Neural progenitor cell (in vitro differentiated cells): ENCODE measurements around the gene INTS6. TPM values are rescaled to one million over a fixed set of nuclear protein-coding genes. Genes with fewer than 3 reads are reported as not detected.

ENCODE experiments used
- DNase-seq: peaks from one replicate; pipeline ENCODE4 v3.0.0-alpha.2; 2016; ENCODE audit warnings: low spot score
- H2AFZ ChIP-seq: fragments of 200-600 bp; sonication (generic); replicated peaks from 2 replicates; pipeline ENCODE4 v1.6.1; 2016; ENCODE audit warnings: antibody characterized with exemption
- H3F3A ChIP-seq: fragments of 200-600 bp; sonication (generic); 2 replicates; pipeline ENCODE4 v1.6.1; 2016; ENCODE audit warnings: antibody characterized with exemption, low read depth
- H3K27ac ChIP-seq: fragments of 200-600 bp; sonication (generic); 2 replicates; pipeline ENCODE4 v1.5.1; 2016; ENCODE audit warnings: mild to moderate bottlenecking
- H3K27me3 ChIP-seq: fragments of 200-600 bp; sonication (generic); 2 replicates; pipeline ENCODE4 v1.6.1; 2016; ENCODE audit warnings: mild to moderate bottlenecking, moderate library complexity
- H3K36me3 ChIP-seq: fragments of 200-600 bp; sonication (generic); 2 replicates; pipeline ENCODE4 v1.5.1; 2016
- H3K4me1 ChIP-seq: fragments of 200-600 bp; sonication (generic); 2 replicates; pipeline ENCODE4 v1.6.1; 2016; ENCODE audit warnings: mixed run types
- H3K4me2 ChIP-seq: fragments of 200-600 bp; sonication (generic); 2 replicates; pipeline ENCODE4 v1.6.1; 2016
- H3K4me3 ChIP-seq: fragments of 200-600 bp; sonication (generic); 2 replicates; pipeline ENCODE4 v1.5.1; 2016
- H3K79me2 ChIP-seq: fragments of 200-600 bp; sonication (generic); 2 replicates; pipeline ENCODE4 v1.6.1; 2016; ENCODE audit warnings: low read depth
- H3K9ac ChIP-seq: fragments of 200-600 bp; sonication (generic); 2 replicates; pipeline ENCODE4 v1.6.1; 2016
- H3K9me3 ChIP-seq: fragments of 200-600 bp; sonication (generic); 2 replicates; pipeline ENCODE4 v1.5.1; 2016; ENCODE audit warnings: low read depth
- H4K20me1 ChIP-seq: fragments of 200-600 bp; sonication (generic); 2 replicates; pipeline ENCODE4 v1.6.1; 2016; ENCODE audit warnings: low read depth
- H3K27ac Mint-ChIP-seq: 3 replicates; pipeline ENCODE4 v1.8.0; 2021; ENCODE audit warnings: mixed read lengths
- H3K27me3 Mint-ChIP-seq: 2 replicates; pipeline ENCODE4 v1.8.0; 2022; ENCODE audit warnings: low read depth, mild to moderate bottlenecking, inconsistent platforms, moderate library complexity, mixed read lengths; ENCODE audit not compliant: insufficient read depth
- H3K36me3 Mint-ChIP-seq: 3 replicates; pipeline ENCODE4 v1.8.0; 2021; ENCODE audit warnings: mixed read lengths
- H3K4me1 Mint-ChIP-seq: 3 replicates; pipeline ENCODE4 v1.8.0; 2021; ENCODE audit warnings: mixed read lengths
- H3K4me3 Mint-ChIP-seq: 3 replicates; pipeline ENCODE4 v1.8.0; 2021; ENCODE audit warnings: mild to moderate bottlenecking, moderate library complexity, mixed read lengths
- H3K9me3 Mint-ChIP-seq: 3 replicates; pipeline ENCODE4 v1.8.0; 2020; ENCODE audit warnings: mixed read lengths
- CTCF ChIP-seq: fragments of 200-600 bp; sonication (generic); IDR thresholded peaks from 2 replicates; pipeline ENCODE4 v1.5.1; 2017; ENCODE audit warnings: antibody characterized with exemption, mild to moderate bottlenecking
- EZH2 ChIP-seq: fragments of 200-600 bp; sonication (generic); IDR thresholded peaks from 2 replicates; pipeline ENCODE4 v1.6.1; 2017; ENCODE audit warnings: antibody characterized with exemption, mild to moderate bottlenecking, moderate library complexity
- EZH2phosphoT487 ChIP-seq: fragments of 200-600 bp; sonication (generic); IDR thresholded peaks from 2 replicates; pipeline ENCODE4 v1.6.1; 2017; ENCODE audit warnings: antibody characterized with exemption
- total RNA-seq: library from RNA; depleted of rRNA; stranded (reverse); fragments of >200 nt; gene quantifications from 2 replicates; pipeline ENCODE4 v1.2.3, GENCODE V29; 2015; ENCODE audit warnings: low replicate concordance

Gene INTS6
- total RNA-seq, 1 donor from 2014 or later: 84.0 TPM

- Histone ChIP-seq H3K9me3 (no peaks in the 10 kb centered on the region), H3K27ac (no peak overlapping the region), H3F3A (peaks cover 23% of the 10 kb centered on the region), H3K4me1 (peaks cover 20% of the 10 kb centered on the region), H3K4me3 (no peak overlapping the region), H3K27me3 (no peaks in the 10 kb centered on the region), H4K20me1 (no peaks in the 10 kb centered on the region), H3K36me3 (no peaks in the 10 kb centered on the region), H3K4me2 (no peak overlapping the region), H3K79me2 (no peaks in the 10 kb centered on the region), H2AFZ (no peak overlapping the region), H3K9ac (no peak overlapping the region)
- H3K4me3 Mint-ChIP-seq: peak overlapping the region; percentile 15
- no peak for DNase-seq
- TF ChIP-seq EZH2: no peak
- TF ChIP-seq CTCF: no peak
- TF ChIP-seq EZH2phosphoT487: no peak
- H3K4me1 Mint-ChIP-seq: peaks cover 12% of the 10 kb centered on the region
- H3K27ac Mint-ChIP-seq: no peak overlapping the region
- H3K27me3 Mint-ChIP-seq: peaks cover 7% of the 10 kb centered on the region
- no peaks in the 10 kb centered on the region for H3K9me3 Mint-ChIP-seq
- H3K36me3 Mint-ChIP-seq: no peaks in the 10 kb centered on the region
These were observed 121.4 kb downstream of the INTS6 start for GRCh38 chr13:51331354-51331861.

GRCh38 chr13:51330791-51331190 is 122.0 kb downstream of the INTS6 start:
- H3K27ac ChIP-seq: no peak overlapping the region
- H3K4me1 ChIP-seq: peaks cover 27% of the 10 kb centered on the region
- H3K9ac ChIP-seq: no peak overlapping the region
- Mint-ChIP-seq H3K27me3 (peaks cover 7% of the 10 kb centered on the region), H3K27ac (no peak overlapping the region), H3K4me1 (peaks cover 16% of the 10 kb centered on the region), H3K9me3 (no peaks in the 10 kb centered on the region), H3K4me3 (no peak overlapping the region), H3K36me3 (no peaks in the 10 kb centered on the region)
- no peaks in the 10 kb centered on the region for H3K36me3 ChIP-seq
- no peaks in the 10 kb centered on the region for H3K27me3 ChIP-seq
- H3K79me2 ChIP-seq: no peaks in the 10 kb centered on the region
- no peaks in the 10 kb centered on the region for H4K20me1 ChIP-seq
- H3F3A ChIP-seq: peaks cover 23% of the 10 kb centered on the region
- H2AFZ ChIP-seq: no peak overlapping the region
- no peak overlapping the region for H3K4me3 ChIP-seq
- H3K9me3 ChIP-seq: no peaks in the 10 kb centered on the region
- DNase-seq: no peak
- no peak for TF ChIP-seq CTCF
- TF ChIP-seq EZH2: no peak
- no peak for TF ChIP-seq EZH2phosphoT487
- no peak overlapping the region for H3K4me2 ChIP-seq

GRCh38 chr13:51329606-51330005 is 123.2 kb downstream of the INTS6 start:
- no peak overlapping the region for H3K4me3 ChIP-seq
- H3K79me2 ChIP-seq: no peaks in the 10 kb centered on the region
- no peaks in the 10 kb centered on the region for H4K20me1 ChIP-seq
- peaks cover 19% of the 10 kb centered on the region for H3K4me1 Mint-ChIP-seq
- no peak overlapping the region for H3K27ac ChIP-seq
- H3K4me1 ChIP-seq: peaks cover 38% of the 10 kb centered on the region
- H3K27me3 Mint-ChIP-seq: peaks cover 7% of the 10 kb centered on the region
- no peaks in the 10 kb centered on the region for H3K9me3 ChIP-seq
- H3F3A ChIP-seq: peaks cover 18% of the 10 kb centered on the region
- no peaks in the 10 kb centered on the region for H3K27me3 ChIP-seq
- no peak overlapping the region for H3K4me3 Mint-ChIP-seq
- no peak for DNase-seq
- no peaks in the 10 kb centered on the region for H3K36me3 ChIP-seq
- no peak overlapping the region for H2AFZ ChIP-seq
- no peak overlapping the region for H3K27ac Mint-ChIP-seq
- TF ChIP-seq CTCF (no peak), EZH2 (no peak), EZH2phosphoT487 (no peak)
- H3K4me2 ChIP-seq: no peak overlapping the region
- no peaks in the 10 kb centered on the region for H3K9me3 Mint-ChIP-seq
- H3K36me3 Mint-ChIP-seq: no peaks in the 10 kb centered on the region
- no peak overlapping the region for H3K9ac ChIP-seq
